HepG2 (cell line): ENCODE results near the gene ZBTB9. TPM values are rescaled to one million over a fixed set of nuclear protein-coding genes. Genes with fewer than 3 reads are reported as not detected.

ENCODE experiments used
- BRD4 ChIP-seq: sonication (generic); formaldehyde crosslinking; IDR thresholded peaks from 2 replicates; pipeline ENCODE4 v1.4.0; 2020; ENCODE audit warnings: missing genetic modification reagents
- DR1 ChIP-seq: sonication (generic); formaldehyde crosslinking; IDR thresholded peaks from 2 replicates; pipeline ENCODE4 v1.8.0; 2021; ENCODE audit warnings: mild to moderate bottlenecking, missing genetic modification reagents, inconsistent platforms
- FOXK2 ChIP-seq: fragments of 450-650 bp; IDR thresholded peaks from 2 replicates; pipeline ENCODE4 v1.6.1; 2016
- GZF1 ChIP-seq: sonication (generic); formaldehyde crosslinking; IDR thresholded peaks from 2 replicates; pipeline ENCODE4 v1.5.1; 2020; ENCODE audit warnings: mild to moderate bottlenecking, missing genetic modification reagents
- KMT2B ChIP-seq: IDR thresholded peaks from 2 replicates; pipeline ENCODE4 v1.6.1; 2016; ENCODE audit warnings: missing genetic modification reagents, missing compliant biosample characterization
- MIER3 ChIP-seq: IDR thresholded peaks from 2 replicates; pipeline ENCODE4 v1.6.1; 2016; ENCODE audit warnings: missing compliant biosample characterization, borderline replicate concordance
- NFKBIZ ChIP-seq: IDR thresholded peaks from 2 replicates; pipeline ENCODE4 v1.6.1; 2018; ENCODE audit warnings: missing genetic modification reagents, missing compliant biosample characterization
- SRSF4 ChIP-seq: fragments of 200-400 bp; formaldehyde crosslinking; IDR thresholded peaks from one replicate; pipeline ENCODE4 v1.6.1; 2018; ENCODE audit warnings: mild to moderate bottlenecking, low read depth, low read length, moderate library complexity; ENCODE audit not compliant: poor library complexity, severe bottlenecking
- TCF7 ChIP-seq: sonication (generic); IDR thresholded peaks from 2 replicates; pipeline ENCODE4 v1.6.1; 2016; ENCODE audit warnings: antibody characterized with exemption, low read depth
- ZBTB21 ChIP-seq: sonication (generic); formaldehyde crosslinking; IDR thresholded peaks from 2 replicates; pipeline ENCODE4 v1.4.0; 2020; ENCODE audit warnings: missing genetic modification reagents
- ZIK1 ChIP-seq: sonication (generic); formaldehyde crosslinking; IDR thresholded peaks from 2 replicates; pipeline ENCODE4 v1.5.0; 2020; ENCODE audit warnings: mild to moderate bottlenecking, low read depth, missing genetic modification reagents, borderline replicate concordance
- ZNF543 ChIP-seq: sonication (generic); formaldehyde crosslinking; IDR thresholded peaks from 2 replicates; pipeline ENCODE4 v1.4.0; 2020; ENCODE audit warnings: mild to moderate bottlenecking, missing genetic modification reagents
- ZNF7 ChIP-seq: IDR thresholded peaks from 2 replicates; pipeline ENCODE4 v1.6.1; 2016; ENCODE audit warnings: missing biosample characterization, missing genetic modification reagents
- ZNF749 ChIP-seq: sonication (generic); formaldehyde crosslinking; IDR thresholded peaks from 2 replicates; pipeline ENCODE4 v1.8.0; 2022; ENCODE audit warnings: mild to moderate bottlenecking, missing genetic modification reagents, moderate library complexity, borderline replicate concordance
- polyA plus RNA-seq, 8 experiments: library from polyadenylated mRNA; depleted of rRNA in 3 of 8; stranded (reverse) in 7 of 8; unstranded in 1 of 8; fragments of >200 nt; fragmentation: Illumina TruSeq in 4 of 8; extraction: Trizol in 4 of 8; gene quantifications; 2 replicates each; pipeline versions ENCODE4 v1.2.1 to v1.2.3, GENCODE V29; 2011 to 2016; ENCODE audit warnings: low read depth in 4 of 8, missing spikeins in 1 of 8, mixed read lengths in 1 of 8; ENCODE audit not compliant: insufficient read depth in 1 of 8
- total RNA-seq, 5 experiments: library from RNA; depleted of rRNA; stranded (reverse); fragments of >200 nt; fragmentation: Illumina TruSeq; extraction: Trizol; gene quantifications; 2 replicates each; pipeline ENCODE4 v1.2.3, GENCODE V29; 2016; ENCODE audit warnings: low read depth in 1 of 5
- TF ChIP-seq, protein P1 (sequence below): sonication (generic); formaldehyde crosslinking; IDR thresholded peaks from 2 replicates; pipeline ENCODE4 v1.4.0; 2020; ENCODE audit warnings: missing genetic modification reagents
- TF ChIP-seq, protein P2 (sequence below): sonication (generic); formaldehyde crosslinking; IDR thresholded peaks from 2 replicates; pipeline ENCODE4 v1.9.0; 2022; ENCODE audit warnings: low read depth, missing genetic modification reagents
- TF ChIP-seq, protein P3 (sequence below): sonication (generic); formaldehyde crosslinking; IDR thresholded peaks from 2 replicates; pipeline ENCODE4 v1.8.0; 2022; ENCODE audit warnings: missing genetic modification reagents, mild to moderate bottlenecking, borderline replicate concordance
- TF ChIP-seq, protein P4 (sequence below): sonication (generic); formaldehyde crosslinking; IDR thresholded peaks from 2 replicates; pipeline ENCODE4 v1.4.0; 2020; ENCODE audit warnings: missing genetic modification reagents, borderline replicate concordance
- TF ChIP-seq, protein P5 (sequence below): sonication (generic); formaldehyde crosslinking; IDR thresholded peaks from 2 replicates; pipeline ENCODE4 v1.5.1; 2020; ENCODE audit warnings: missing genetic modification reagents, mild to moderate bottlenecking, borderline replicate concordance
- TF ChIP-seq, protein P6 (sequence below): sonication (generic); formaldehyde crosslinking; IDR thresholded peaks from 2 replicates; pipeline ENCODE4 v1.5.0; 2020; ENCODE audit warnings: mild to moderate bottlenecking, low read depth, missing genetic modification reagents, borderline replicate concordance

The ZBTB9 gene
- total and polyA plus RNA-seq, 2 of the 13 experiments (the other 11 are each of a cell fraction or from before 2014, with no cell fraction given) = 5.3 to 9.2 TPM

DNA sequence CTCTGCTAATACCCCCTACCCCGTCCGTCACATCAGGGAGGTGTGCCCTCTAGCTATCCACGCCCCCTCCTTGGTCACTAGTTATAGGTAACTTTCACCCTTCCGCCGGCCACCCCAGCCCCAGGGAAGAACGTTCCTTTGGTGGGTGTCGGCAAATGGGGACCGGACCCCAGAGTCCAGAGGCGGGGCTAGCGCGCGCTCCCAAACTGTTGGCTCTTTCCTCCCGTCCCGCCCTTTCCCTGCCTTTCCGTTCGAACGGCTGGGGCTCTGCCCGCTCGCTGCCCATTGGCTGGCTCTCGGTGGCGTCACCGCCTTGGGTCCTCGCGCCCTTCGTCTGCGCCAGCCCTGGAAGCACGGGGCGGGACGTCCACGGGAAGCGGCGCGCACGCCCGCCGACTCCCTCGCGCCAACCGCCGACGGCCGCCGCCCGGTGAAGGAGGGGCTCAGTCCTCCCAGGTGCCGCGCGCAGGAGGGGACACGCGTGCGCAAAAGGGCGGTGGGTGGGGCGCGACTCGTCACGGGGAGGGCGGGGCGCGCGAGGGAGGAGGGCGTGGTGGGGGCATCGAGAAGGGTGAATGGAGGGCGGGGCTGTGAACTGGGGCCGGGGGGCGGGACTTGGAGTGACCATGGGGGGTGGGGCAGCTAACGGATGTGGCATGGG lies 44.2 kb upstream of the ZBTB9 start (continued):
- TF ChIP-seq NFKBIZ (CRISPR knock-in tag) = peak; percentile 67; the same call in 1 of the 2 replicates
- peak; percentile 18; the same call in 1 of the 2 replicates for TF ChIP-seq ZNF7 (CRISPR knock-in tag)
- TF ChIP-seq, protein P1, sequence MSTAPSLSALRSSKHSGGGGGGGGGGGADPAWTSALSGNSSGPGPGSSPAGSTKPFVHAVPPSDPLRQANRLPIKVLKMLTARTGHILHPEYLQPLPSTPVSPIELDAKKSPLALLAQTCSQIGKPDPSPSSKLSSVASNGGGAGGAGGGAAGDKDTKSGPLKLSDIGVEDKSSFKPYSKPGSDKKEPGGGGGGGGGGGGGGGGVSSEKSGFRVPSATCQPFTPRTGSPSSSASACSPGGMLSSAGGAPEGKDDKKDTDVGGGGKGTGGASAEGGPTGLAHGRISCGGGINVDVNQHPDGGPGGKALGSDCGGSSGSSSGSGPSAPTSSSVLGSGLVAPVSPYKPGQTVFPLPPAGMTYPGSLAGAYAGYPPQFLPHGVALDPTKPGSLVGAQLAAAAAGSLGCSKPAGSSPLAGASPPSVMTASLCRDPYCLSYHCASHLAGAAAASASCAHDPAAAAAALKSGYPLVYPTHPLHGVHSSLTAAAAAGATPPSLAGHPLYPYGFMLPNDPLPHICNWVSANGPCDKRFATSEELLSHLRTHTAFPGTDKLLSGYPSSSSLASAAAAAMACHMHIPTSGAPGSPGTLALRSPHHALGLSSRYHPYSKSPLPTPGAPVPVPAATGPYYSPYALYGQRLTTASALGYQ (CRISPR knock-in tag) = peak; percentile 72; the same call in 1 of the 2 replicates
- TF ChIP-seq, protein P2, sequence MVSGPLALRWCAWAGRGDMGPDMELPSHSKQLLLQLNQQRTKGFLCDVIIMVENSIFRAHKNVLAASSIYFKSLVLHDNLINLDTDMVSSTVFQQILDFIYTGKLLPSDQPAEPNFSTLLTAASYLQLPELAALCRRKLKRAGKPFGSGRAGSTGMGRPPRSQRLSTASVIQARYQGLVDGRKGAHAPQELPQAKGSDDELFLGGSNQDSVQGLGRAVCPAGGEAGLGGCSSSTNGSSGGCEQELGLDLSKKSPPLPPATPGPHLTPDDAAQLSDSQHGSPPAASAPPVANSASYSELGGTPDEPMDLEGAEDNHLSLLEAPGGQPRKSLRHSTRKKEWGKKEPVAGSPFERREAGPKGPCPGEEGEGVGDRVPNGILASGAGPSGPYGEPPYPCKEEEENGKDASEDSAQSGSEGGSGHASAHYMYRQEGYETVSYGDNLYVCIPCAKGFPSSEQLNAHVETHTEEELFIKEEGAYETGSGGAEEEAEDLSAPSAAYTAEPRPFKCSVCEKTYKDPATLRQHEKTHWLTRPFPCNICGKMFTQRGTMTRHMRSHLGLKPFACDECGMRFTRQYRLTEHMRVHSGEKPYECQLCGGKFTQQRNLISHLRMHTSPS = 0 out of 2 replicates have a peak, but pooled peaks have one; percentile 9
- TF ChIP-seq ZNF749 (CRISPR knock-in tag) = peak; percentile 99
- peak; percentile 87 for TF ChIP-seq DR1 (CRISPR knock-in tag)
- TF ChIP-seq TCF7 = no peak
- TF ChIP-seq BRD4 (CRISPR knock-in tag) = 0 out of 2 replicates have a peak, but pooled peaks have one; percentile 11
- TF ChIP-seq, protein P3, sequence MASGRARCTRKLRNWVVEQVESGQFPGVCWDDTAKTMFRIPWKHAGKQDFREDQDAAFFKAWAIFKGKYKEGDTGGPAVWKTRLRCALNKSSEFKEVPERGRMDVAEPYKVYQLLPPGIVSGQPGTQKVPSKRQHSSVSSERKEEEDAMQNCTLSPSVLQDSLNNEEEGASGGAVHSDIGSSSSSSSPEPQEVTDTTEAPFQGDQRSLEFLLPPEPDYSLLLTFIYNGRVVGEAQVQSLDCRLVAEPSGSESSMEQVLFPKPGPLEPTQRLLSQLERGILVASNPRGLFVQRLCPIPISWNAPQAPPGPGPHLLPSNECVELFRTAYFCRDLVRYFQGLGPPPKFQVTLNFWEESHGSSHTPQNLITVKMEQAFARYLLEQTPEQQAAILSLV = peak; percentile 99
- no peak for TF ChIP-seq SRSF4
- TF ChIP-seq, protein P4, sequence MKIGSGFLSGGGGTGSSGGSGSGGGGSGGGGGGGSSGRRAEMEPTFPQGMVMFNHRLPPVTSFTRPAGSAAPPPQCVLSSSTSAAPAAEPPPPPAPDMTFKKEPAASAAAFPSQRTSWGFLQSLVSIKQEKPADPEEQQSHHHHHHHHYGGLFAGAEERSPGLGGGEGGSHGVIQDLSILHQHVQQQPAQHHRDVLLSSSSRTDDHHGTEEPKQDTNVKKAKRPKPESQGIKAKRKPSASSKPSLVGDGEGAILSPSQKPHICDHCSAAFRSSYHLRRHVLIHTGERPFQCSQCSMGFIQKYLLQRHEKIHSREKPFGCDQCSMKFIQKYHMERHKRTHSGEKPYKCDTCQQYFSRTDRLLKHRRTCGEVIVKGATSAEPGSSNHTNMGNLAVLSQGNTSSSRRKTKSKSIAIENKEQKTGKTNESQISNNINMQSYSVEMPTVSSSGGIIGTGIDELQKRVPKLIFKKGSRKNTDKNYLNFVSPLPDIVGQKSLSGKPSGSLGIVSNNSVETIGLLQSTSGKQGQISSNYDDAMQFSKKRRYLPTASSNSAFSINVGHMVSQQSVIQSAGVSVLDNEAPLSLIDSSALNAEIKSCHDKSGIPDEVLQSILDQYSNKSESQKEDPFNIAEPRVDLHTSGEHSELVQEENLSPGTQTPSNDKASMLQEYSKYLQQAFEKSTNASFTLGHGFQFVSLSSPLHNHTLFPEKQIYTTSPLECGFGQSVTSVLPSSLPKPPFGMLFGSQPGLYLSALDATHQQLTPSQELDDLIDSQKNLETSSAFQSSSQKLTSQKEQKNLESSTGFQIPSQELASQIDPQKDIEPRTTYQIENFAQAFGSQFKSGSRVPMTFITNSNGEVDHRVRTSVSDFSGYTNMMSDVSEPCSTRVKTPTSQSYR (CRISPR knock-in tag) = no peak; the same call in 1 of the 2 replicates
- TF ChIP-seq ZNF543 = peak; percentile 28; the same call in 1 of the 2 replicates
- peak; percentile 95 for TF ChIP-seq MIER3 (CRISPR knock-in tag)
- no peak for TF ChIP-seq ZBTB21 (CRISPR knock-in tag)
- no peak for TF ChIP-seq FOXK2
- peak; percentile 82; the same call in 1 of the 2 replicates for TF ChIP-seq KMT2B
- TF ChIP-seq ZIK1 (CRISPR knock-in tag) = peak; percentile 99
- TF ChIP-seq, protein P5, sequence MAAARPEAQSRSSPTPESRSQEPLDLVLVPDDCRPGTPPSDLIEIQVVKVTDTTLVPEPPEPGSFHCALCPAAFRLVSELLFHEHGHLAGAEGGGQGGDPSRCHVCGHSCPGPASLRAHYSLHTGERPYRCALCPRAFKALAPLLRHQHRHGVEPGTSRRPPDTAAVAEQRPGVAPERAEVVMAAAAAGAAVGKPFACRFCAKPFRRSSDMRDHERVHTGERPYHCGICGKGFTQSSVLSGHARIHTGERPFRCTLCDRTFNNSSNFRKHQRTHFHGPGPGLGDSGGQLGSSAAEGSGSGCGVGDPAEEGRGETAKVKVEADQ (CRISPR knock-in tag) = 0 out of 2 replicates have a peak, but pooled peaks have one; percentile 21
- TF ChIP-seq, protein P6, sequence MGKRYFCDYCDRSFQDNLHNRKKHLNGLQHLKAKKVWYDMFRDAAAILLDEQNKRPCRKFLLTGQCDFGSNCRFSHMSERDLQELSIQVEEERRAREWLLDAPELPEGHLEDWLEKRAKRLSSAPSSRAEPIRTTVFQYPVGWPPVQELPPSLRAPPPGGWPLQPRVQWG (CRISPR knock-in tag) = no peak
- peak; percentile 63 for TF ChIP-seq GZF1 (CRISPR knock-in tag)
